Activated CD8-positive, alpha-beta T cell treated with anti-CD3 and anti-CD28 coated beads for 36 hours (primary cell): ENCODE data around the gene RNF126. TPM values are rescaled to one million over a fixed set of nuclear protein-coding genes. Genes with fewer than 3 reads are reported as not detected.

Experiments used
- ATAC-seq: fragments of 200-7000 bp; cut with Tn5 transposase; one replicate; pipeline ENCODE4 v1.10.0; 2021; ENCODE audit warnings: mild to moderate bottlenecking, moderate library complexity
- CTCF ChIA-PET: fragments of 350-600 bp; sonication (Branson Sonifier 250); formaldehyde crosslinking; loops from one replicate; lab custom pipeline; 2021; ENCODE audit warnings: antibody characterized with exemption; lab: Charles Lee
- POLR2A ChIA-PET: fragments of 350-600 bp; sonication (Branson Sonifier 250); formaldehyde crosslinking; loops from one replicate; lab custom pipeline; 2021; ENCODE audit warnings: antibody characterized with exemption; lab: Charles Lee
- DNase-seq: peaks from one replicate; pipeline ENCODE4 v3.0.0-alpha.2; 2020
- H3K27ac Mint-ChIP-seq: one replicate; pipeline ENCODE4 v1.8.0; 2021; ENCODE audit warnings: mild to moderate bottlenecking, mixed read lengths
- H3K27me3 Mint-ChIP-seq: one replicate; pipeline ENCODE4 v1.8.0; 2021; ENCODE audit warnings: mixed read lengths
- H3K36me3 Mint-ChIP-seq: one replicate; pipeline ENCODE4 v1.8.0; 2021; ENCODE audit warnings: low read depth, mixed read lengths
- H3K4me1 Mint-ChIP-seq: one replicate; pipeline ENCODE4 v1.8.0; 2021; ENCODE audit warnings: low read depth, mixed read lengths
- H3K4me3 Mint-ChIP-seq: one replicate; pipeline ENCODE4 v1.8.0; 2021; ENCODE audit warnings: mild to moderate bottlenecking, moderate library complexity, mixed read lengths
- H3K9me3 Mint-ChIP-seq: one replicate; pipeline ENCODE4 v1.8.0; 2021; ENCODE audit warnings: mixed read lengths
- intact Hi-C: fragments of 100-400 bp; cut with micrococcal nuclease; formaldehyde crosslinking; loops from one replicate; pipeline ENCODE4 v1.10.0; 2022
- total RNA-seq, 2 experiments: library from RNA; stranded (reverse); gene quantifications; one replicate each; pipeline ENCODE4 v1.2.3, GENCODE V29; 2021
- TF ChIP-seq, protein P1 (sequence below): fragments of 200-600 bp; IDR thresholded peaks from one replicate; pipeline ENCODE4 v1.8.0; 2022; ENCODE audit warnings: antibody characterized with exemption, mild to moderate bottlenecking

Gene RNF126
- total RNA-seq, 2 experiments from 2014 or later, result 99.1 to 101 TPM

GRCh38 chr19:685454-685931 lies 22.5 kb upstream of the RNF126 start:
- ChIA-PET POLR2A (no interaction called here), CTCF (no interaction called here)
- TF ChIP-seq, protein P1, sequence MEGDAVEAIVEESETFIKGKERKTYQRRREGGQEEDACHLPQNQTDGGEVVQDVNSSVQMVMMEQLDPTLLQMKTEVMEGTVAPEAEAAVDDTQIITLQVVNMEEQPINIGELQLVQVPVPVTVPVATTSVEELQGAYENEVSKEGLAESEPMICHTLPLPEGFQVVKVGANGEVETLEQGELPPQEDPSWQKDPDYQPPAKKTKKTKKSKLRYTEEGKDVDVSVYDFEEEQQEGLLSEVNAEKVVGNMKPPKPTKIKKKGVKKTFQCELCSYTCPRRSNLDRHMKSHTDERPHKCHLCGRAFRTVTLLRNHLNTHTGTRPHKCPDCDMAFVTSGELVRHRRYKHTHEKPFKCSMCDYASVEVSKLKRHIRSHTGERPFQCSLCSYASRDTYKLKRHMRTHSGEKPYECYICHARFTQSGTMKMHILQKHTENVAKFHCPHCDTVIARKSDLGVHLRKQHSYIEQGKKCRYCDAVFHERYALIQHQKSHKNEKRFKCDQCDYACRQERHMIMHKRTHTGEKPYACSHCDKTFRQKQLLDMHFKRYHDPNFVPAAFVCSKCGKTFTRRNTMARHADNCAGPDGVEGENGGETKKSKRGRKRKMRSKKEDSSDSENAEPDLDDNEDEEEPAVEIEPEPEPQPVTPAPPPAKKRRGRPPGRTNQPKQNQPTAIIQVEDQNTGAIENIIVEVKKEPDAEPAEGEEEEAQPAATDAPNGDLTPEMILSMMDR, result no peak
- Mint-ChIP-seq H3K9me3 (no peaks in the 10 kb centered on the region), H3K4me1 (no peaks in the 10 kb centered on the region), H3K36me3 (no peaks in the 10 kb centered on the region), H3K4me3 (no peak overlapping the region), H3K27me3 (no peaks in the 10 kb centered on the region), H3K27ac (no peak overlapping the region)
- intact Hi-C loops, result no loop called here
- ATAC-seq (no peak), DNase-seq (no peak)

DNA sequence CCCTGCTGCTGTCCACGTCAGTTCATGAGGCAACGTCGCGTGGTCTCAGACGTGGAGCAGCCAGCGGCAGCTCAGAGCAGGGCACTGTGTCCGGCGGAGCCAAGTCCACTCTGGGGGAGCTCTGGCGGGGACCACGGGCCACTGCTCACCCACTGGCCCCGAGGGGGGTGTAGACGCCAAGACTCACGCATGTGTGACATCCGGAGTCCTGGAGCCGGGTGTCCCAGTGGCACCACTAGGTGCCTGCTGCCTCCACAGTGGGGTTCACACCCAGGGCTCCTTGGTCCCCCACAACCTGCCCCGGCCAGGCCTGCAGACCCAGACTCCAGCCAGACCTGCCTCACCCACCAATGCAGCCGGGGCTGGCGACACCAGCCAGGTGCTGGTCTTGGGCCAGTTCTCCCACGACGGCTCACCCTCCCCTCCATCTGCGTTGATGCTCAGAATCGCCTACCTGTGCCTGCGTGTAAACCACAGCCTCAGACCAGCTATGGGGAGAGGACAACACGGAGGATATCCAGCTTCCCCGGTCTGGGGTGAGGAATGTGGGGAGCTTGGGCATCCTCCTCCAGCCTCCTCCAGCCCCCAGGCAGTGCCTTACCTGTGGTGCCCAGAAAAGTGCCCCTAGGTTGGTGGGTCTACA lies 19.8 kb upstream of the RNF126 start:
- Mint-ChIP-seq H3K4me3 (no peak overlapping the region), H3K27me3 (no peaks in the 10 kb centered on the region), H3K36me3 (no peaks in the 10 kb centered on the region), H3K27ac (no peak overlapping the region), H3K9me3 (no peaks in the 10 kb centered on the region), H3K4me1 (peaks cover 2% of the 10 kb centered on the region)
- intact Hi-C loops, result no loop called here
- TF ChIP-seq, protein P1, result no peak
- ATAC-seq, result no peak
- no peak for DNase-seq
- ChIA-PET CTCF (interaction anchor here (1.2 kb wide), 1 partner anchor 51 kb away, joined by 5 read pairs; no protein-coding TSS in a partner anchor), POLR2A (no interaction called here)

DNA sequence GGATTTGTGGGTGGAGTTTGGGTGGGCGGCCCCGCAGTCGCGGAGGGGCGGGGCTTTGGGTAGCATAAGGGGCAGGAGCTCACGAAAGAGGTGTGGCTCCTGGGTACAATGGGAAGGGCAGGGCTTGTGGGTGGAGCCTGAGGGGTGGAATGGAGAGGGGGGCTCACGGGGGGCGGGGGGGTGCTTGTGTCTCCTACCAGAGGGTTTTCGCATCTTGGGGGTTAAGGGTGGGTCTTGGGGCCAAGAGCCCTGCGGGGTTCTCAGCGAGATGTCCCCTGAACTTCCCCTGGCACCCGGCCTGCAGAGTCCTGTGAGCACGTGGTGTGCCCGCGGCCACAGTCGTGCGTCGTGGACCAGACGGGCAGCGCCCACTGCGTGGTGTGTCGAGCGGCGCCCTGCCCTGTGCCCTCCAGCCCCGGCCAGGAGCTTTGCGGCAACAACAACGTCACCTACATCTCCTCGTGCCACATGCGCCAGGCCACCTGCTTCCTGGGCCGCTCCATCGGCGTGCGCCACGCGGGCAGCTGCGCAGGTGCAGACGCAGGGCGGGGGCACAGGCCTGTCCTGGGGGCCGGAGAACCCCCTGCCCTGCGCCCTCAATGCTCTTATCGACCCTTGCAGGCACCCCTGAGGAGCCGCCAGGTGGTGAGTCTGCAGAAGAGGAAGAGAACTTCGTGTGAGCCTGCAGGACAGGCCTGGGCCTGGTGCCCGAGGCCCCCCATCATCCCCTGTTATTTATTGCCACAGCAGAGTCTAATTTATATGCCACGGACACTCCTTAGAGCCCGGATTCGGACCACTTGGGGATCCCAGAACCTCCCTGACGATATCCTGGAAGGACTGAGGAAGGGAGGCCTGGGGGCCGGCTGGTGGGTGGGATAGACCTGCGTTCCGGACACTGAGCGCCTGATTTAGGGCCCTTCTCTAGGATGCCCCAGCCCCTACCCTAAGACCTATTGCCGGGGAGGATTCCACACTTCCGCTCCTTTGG lies 18.3 kb upstream of the RNF126 start:
- no peak for ATAC-seq
- intact Hi-C loops, result no loop called here
- POLR2A ChIA-PET, result interaction anchor here (0.8 to 1.1 kb wide), 2 partner anchors 10 to 21 kb away, joined by 3 to 4 read pairs; no protein-coding TSS in a partner anchor

GRCh38 chr19:680287-681028 lies 17.4 kb upstream of the RNF126 start:
- POLR2A ChIA-PET, result interaction anchor here (0.6 to 1.2 kb wide), 5 partner anchors 7 to 402 kb away, joined by 3 to 4 read pairs (median 4); partner anchors contain the start of gene RNF126
- intact Hi-C loops, result no loop called here
- Mint-ChIP-seq H3K4me1 (peaks cover 2% of the 10 kb centered on the region), H3K36me3 (no peaks in the 10 kb centered on the region), H3K27ac (peak overlapping the region; percentile 100), H3K27me3 (peaks cover 5% of the 10 kb centered on the region), H3K4me3 (peak overlapping the region; percentile 79), H3K9me3 (no peaks in the 10 kb centered on the region)
- DNase-seq (peak; percentile 100), ATAC-seq (peak; percentile 82)
- TF ChIP-seq, protein P1, result no peak
- CTCF ChIA-PET, result interaction anchor here (1.3 to 1.4 kb wide), 2 partner anchors 10 to 14 kb away, joined by 4 to 8 read pairs; no protein-coding TSS in a partner anchor

More for the DNA sequence above, 18.3 kb upstream of the RNF126 start:
- H3K9me3 Mint-ChIP-seq, result no peaks in the 10 kb centered on the region
- no peaks in the 10 kb centered on the region for H3K27me3 Mint-ChIP-seq
- H3K36me3 Mint-ChIP-seq, result no peaks in the 10 kb centered on the region
- peaks cover 2% of the 10 kb centered on the region for H3K4me1 Mint-ChIP-seq
- TF ChIP-seq, protein P1, result no peak
- CTCF ChIA-PET, result interaction anchor here (1.4 kb wide), 1 partner anchor 15 kb away, joined by 4 read pairs; no protein-coding TSS in a partner anchor
- peak overlapping the region; percentile 100 for H3K27ac Mint-ChIP-seq
- peak; percentile 44 for DNase-seq
- peak overlapping the region; percentile 79 for H3K4me3 Mint-ChIP-seq
